Chondrocyte (in vitro differentiated cells): ENCODE measurements around the gene TUBA1C. TPM values are rescaled to one million over a fixed set of nuclear protein-coding genes. Genes with fewer than 3 reads are reported as not detected.
A peak's percentile ranks its signal among the peaks of the same experiment; 100 is the strongest.

Source experiments
- DNase-seq: peaks from one replicate; pipeline ENCODE4 v3.0.0; 2021; ENCODE audit warnings: mixed read lengths, low spot score
- H3K27ac Mint-ChIP-seq: one replicate; pipeline ENCODE4 v1.8.0; 2021; ENCODE audit warnings: mild to moderate bottlenecking, moderate library complexity, mixed read lengths; ENCODE audit not compliant: unreplicated experiment
- H3K27me3 Mint-ChIP-seq: 2 replicates; pipeline ENCODE4 v1.8.0; 2021; ENCODE audit warnings: low read depth, mixed read lengths
- H3K36me3 Mint-ChIP-seq: 2 replicates; pipeline ENCODE4 v1.8.0; 2021; ENCODE audit warnings: low read depth, mixed read lengths
- H3K4me1 Mint-ChIP-seq: 2 replicates; pipeline ENCODE4 v1.8.0; 2021; ENCODE audit warnings: low read depth, mild to moderate bottlenecking, mixed read lengths
- H3K4me3 Mint-ChIP-seq: one replicate; pipeline ENCODE4 v1.8.0; 2021; ENCODE audit warnings: mild to moderate bottlenecking, moderate library complexity, mixed read lengths; ENCODE audit not compliant: unreplicated experiment
- H3K9me3 Mint-ChIP-seq: 2 replicates; pipeline ENCODE4 v1.8.0; 2021; ENCODE audit warnings: low read depth, mixed read lengths
- total RNA-seq: library from RNA; stranded (reverse); gene quantifications from 3 replicates; pipeline ENCODE4 v1.2.1, GENCODE V29; 2021
- TF ChIP-seq, protein P1 (sequence below): fragments of 200-600 bp; sonication (generic); IDR thresholded peaks from 2 replicates; pipeline ENCODE4 v1.5.0; 2021; ENCODE audit warnings: antibody characterized with exemption, mild to moderate bottlenecking, moderate library complexity

Gene TUBA1C
- total RNA-seq, 1 donor from 2014 or later = 171 TPM

- Mint-ChIP-seq H3K27me3 (peaks cover 33% of the 10 kb centered on the region), H3K4me1 (peaks cover 10% of the 10 kb centered on the region), H3K4me3 (peak overlapping the region; percentile 56)
Measured at GRCh38 chr12:49296034-49296835, 31.4 kb downstream of the TUBA1C start.

DNA sequence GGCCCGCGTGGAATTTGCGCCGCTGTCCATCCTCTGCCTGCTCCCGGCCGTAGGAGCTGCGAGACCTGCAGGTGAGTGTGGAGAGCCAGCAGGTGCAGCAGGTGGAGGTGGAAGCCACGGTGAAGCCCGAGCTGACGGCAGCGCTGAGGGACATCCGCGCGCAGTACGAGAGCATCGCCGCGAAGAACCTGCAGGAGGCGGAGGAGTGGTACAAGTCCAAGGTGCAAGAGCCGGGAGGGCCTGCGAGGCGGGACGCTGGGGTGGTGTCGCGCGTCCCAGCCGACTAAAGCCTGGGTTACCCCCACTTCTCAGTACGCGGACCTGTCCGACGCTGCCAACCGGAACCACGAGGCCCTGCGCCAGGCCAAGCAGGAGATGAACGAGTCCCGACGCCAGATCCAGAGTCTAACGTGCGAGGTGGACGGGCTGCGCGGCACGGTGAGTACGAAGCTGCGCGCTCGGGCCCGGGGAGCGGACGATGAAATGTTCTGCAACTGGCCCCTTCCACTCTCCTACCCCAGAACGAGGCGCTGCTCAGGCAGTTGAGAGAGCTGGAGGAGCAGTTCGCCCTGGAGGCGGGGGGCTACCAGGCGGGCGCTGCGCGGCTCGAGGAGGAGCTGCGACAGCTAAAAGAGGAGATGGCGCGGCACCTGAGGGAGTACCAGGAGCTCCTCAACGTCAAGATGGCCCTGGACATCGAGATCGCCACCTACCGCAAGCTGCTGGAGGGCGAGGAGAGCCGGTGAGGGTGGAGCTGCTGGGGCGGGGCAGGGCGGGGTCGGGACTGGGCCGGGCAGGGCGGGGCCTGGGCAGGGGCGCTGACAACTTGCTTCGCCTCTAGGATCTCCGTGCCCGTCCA lies 32.2 kb downstream of the TUBA1C start:
- no peaks in the 10 kb centered on the region for H3K9me3 Mint-ChIP-seq
- peaks cover 36% of the 10 kb centered on the region for H3K27me3 Mint-ChIP-seq
- no peak overlapping the region for H3K27ac Mint-ChIP-seq
- peaks cover 10% of the 10 kb centered on the region for H3K4me1 Mint-ChIP-seq
- peak; percentile 90 for DNase-seq
- TF ChIP-seq, protein P1, sequence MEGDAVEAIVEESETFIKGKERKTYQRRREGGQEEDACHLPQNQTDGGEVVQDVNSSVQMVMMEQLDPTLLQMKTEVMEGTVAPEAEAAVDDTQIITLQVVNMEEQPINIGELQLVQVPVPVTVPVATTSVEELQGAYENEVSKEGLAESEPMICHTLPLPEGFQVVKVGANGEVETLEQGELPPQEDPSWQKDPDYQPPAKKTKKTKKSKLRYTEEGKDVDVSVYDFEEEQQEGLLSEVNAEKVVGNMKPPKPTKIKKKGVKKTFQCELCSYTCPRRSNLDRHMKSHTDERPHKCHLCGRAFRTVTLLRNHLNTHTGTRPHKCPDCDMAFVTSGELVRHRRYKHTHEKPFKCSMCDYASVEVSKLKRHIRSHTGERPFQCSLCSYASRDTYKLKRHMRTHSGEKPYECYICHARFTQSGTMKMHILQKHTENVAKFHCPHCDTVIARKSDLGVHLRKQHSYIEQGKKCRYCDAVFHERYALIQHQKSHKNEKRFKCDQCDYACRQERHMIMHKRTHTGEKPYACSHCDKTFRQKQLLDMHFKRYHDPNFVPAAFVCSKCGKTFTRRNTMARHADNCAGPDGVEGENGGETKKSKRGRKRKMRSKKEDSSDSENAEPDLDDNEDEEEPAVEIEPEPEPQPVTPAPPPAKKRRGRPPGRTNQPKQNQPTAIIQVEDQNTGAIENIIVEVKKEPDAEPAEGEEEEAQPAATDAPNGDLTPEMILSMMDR = peak; percentile 72
- peaks cover 1% of the 10 kb centered on the region for H3K36me3 Mint-ChIP-seq
- peak overlapping the region; percentile 56 for H3K4me3 Mint-ChIP-seq

More at GRCh38 chr12:49296034-49296835, 31.4 kb downstream of the TUBA1C start:
- TF ChIP-seq, protein P1 = peak; percentile 83
- Mint-ChIP-seq H3K36me3 (no peaks in the 10 kb centered on the region), H3K9me3 (no peaks in the 10 kb centered on the region), H3K27ac (no peak overlapping the region)
- peak; percentile 72 for DNase-seq

DNA sequence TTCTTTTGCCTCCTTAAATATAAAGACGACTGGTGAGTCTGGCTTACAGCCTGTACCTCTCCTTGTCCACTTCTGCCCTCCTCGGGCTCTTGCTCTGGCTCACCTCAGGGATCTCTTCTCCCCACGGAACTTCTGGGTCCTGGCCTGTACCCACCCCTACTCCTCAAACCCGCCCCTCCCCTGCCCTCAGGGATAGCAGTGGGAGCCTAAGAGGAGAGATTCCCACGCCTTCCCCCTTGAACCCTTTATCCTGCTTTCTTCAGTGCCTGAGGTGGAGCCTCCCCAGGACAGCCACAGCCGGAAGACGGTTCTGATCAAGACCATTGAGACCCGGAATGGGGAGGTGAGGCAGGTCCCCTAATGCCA lies 32.8 kb downstream of the TUBA1C start:
- peaks cover 1% of the 10 kb centered on the region for H3K36me3 Mint-ChIP-seq
- H3K4me3 Mint-ChIP-seq = no peak overlapping the region

DNA sequence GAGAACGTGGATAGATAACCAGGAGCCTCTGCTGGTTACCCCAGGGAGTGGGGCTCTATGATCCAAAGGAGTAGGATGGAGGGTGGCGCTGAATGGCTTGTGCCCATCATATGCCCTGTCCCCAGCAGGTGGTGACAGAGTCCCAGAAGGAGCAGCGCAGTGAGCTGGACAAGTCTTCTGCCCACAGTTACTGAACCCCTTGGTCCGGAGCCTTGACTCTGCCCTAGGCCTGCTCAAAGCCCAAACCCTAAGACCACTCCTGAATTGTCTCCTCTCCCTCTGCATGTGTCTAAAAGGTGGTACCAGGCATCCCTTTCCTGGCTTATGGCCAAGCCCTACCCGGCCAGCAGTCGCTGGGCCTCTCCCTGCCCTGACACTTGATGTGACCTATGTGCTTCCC lies 33.3 kb downstream of the TUBA1C start:
- H3K9me3 Mint-ChIP-seq = no peaks in the 10 kb centered on the region
- H3K4me1 Mint-ChIP-seq = peaks cover 10% of the 10 kb centered on the region
- H3K4me3 Mint-ChIP-seq = no peak overlapping the region
- peaks cover 1% of the 10 kb centered on the region for H3K36me3 Mint-ChIP-seq
- H3K27ac Mint-ChIP-seq = no peak overlapping the region
- peaks cover 42% of the 10 kb centered on the region for H3K27me3 Mint-ChIP-seq
- DNase-seq = peak; percentile 37
- TF ChIP-seq, protein P1 = peak; percentile 41

More for the DNA sequence above, 32.8 kb downstream of the TUBA1C start:
- Mint-ChIP-seq H3K27me3 (peaks cover 38% of the 10 kb centered on the region), H3K4me1 (peaks cover 10% of the 10 kb centered on the region), H3K27ac (no peak overlapping the region), H3K9me3 (no peaks in the 10 kb centered on the region)
- peak; percentile 15 for DNase-seq
- TF ChIP-seq, protein P1 = no peak

GRCh38 chr12:49301760-49302159 lies 36.9 kb downstream of the TUBA1C start:
- no peak overlapping the region for H3K4me3 Mint-ChIP-seq
- no peak for DNase-seq
- TF ChIP-seq, protein P1 = no peak
- peaks cover 47% of the 10 kb centered on the region for H3K27me3 Mint-ChIP-seq
- no peaks in the 10 kb centered on the region for H3K9me3 Mint-ChIP-seq
- peaks cover 1% of the 10 kb centered on the region for H3K36me3 Mint-ChIP-seq
- H3K27ac Mint-ChIP-seq = no peak overlapping the region
- H3K4me1 Mint-ChIP-seq = peaks cover 9% of the 10 kb centered on the region
